Retinal pigment epithelial cell (primary cell): Measurements from ENCODE around the gene SPEF1.
A peak's percentile ranks its signal among the peaks of the same experiment; 100 is the strongest.

Experiments
- DNase-seq: peaks from one replicate; pipeline ENCODE4 v3.0.0-alpha.2; 2010; ENCODE audit warnings: low read depth
- H3K4me3 ChIP-seq: 2 replicates; pipeline ENCODE4 v1.5.1; 2011; ENCODE audit warnings: mild to moderate bottlenecking, low read length, control low read depth, moderate library complexity
- TF ChIP-seq, protein P1 (sequence below): conservative IDR thresholded peaks from 2 replicates; pipeline ENCODE4 v1.5.1; 2011; ENCODE audit warnings: low read depth, low read length, control low read depth, inconsistent platforms

SPEF1 gene

DNA sequence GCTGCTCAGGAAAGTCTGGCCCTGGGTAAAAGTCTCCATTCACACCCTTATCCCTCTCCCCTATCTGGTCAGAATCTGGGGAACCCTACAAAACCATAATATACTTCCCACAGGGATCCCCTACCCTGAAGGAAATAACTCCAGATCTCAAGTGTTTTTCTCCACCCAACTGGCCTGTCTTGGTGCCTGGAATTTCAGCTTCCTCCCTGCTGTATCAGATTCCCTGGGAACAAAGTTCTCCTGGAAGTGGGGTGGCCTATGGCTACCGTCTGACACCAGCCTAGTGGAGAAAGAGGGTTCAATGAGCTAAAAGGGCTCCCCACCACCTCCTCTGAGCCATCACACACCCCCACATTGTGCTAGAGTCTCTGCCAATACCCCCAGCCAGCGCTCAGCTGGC, 33.8 kb downstream of the SPEF1 start:
- no peak for DNase-seq
- TF ChIP-seq, protein P1, sequence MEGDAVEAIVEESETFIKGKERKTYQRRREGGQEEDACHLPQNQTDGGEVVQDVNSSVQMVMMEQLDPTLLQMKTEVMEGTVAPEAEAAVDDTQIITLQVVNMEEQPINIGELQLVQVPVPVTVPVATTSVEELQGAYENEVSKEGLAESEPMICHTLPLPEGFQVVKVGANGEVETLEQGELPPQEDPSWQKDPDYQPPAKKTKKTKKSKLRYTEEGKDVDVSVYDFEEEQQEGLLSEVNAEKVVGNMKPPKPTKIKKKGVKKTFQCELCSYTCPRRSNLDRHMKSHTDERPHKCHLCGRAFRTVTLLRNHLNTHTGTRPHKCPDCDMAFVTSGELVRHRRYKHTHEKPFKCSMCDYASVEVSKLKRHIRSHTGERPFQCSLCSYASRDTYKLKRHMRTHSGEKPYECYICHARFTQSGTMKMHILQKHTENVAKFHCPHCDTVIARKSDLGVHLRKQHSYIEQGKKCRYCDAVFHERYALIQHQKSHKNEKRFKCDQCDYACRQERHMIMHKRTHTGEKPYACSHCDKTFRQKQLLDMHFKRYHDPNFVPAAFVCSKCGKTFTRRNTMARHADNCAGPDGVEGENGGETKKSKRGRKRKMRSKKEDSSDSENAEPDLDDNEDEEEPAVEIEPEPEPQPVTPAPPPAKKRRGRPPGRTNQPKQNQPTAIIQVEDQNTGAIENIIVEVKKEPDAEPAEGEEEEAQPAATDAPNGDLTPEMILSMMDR: no peak
- no peak overlapping the region for H3K4me3 ChIP-seq

DNA sequence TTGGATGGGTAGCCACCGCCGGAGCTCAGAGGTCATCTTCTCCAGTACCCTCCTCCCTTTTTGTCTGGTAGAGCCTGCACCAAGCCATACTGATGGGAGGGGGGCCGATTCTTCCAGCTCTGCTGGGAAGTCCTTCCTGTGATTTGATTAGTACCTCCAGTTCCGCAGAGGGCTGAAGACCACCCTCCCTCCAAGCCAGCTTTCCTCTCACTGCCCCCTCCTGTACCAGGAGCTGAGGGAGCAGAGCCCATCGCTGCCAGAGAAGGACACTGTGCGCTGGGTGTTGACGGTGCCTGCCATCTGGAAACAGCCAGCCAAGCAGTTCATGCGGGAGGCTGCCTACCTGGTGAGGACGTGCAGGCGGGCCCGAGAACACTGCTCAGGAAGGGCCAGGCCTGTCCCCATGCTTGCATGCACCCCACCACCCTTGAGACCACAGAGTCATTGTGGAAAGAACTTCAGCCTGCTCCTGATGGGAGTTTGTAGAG, 35.5 kb downstream of the SPEF1 start:
- TF ChIP-seq, protein P1: no peak
- no peak overlapping the region for H3K4me3 ChIP-seq
- no peak for DNase-seq

GRCh38 chr20:3744806-3745685, 36.2 kb downstream of the SPEF1 start:
- TF ChIP-seq, protein P1: no peak
- peak overlapping the region; percentile 2 for H3K4me3 ChIP-seq
- peak; percentile 12 for DNase-seq

DNA sequence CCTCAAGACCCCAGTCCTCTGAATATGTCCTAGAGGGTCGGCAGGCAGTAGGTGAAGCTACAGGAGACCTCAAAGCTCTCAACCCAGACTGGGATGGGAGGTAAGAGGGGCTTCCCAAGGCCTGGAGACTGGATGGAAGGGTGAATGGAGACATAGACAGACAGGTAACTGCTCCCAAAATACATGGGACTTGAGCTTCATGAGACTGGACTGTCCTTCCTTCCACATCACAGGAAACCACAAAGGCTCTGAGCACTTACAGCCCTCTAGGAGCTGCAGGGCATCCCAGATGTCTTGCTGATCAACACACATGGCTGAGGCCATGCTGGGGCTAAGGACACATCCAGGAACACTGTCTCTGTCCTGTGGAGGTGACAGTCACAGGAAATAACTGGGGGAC, 37.2 kb downstream of the SPEF1 start:
- TF ChIP-seq, protein P1: no peak
- H3K4me3 ChIP-seq: no peak overlapping the region
- no peak for DNase-seq

DNA sequence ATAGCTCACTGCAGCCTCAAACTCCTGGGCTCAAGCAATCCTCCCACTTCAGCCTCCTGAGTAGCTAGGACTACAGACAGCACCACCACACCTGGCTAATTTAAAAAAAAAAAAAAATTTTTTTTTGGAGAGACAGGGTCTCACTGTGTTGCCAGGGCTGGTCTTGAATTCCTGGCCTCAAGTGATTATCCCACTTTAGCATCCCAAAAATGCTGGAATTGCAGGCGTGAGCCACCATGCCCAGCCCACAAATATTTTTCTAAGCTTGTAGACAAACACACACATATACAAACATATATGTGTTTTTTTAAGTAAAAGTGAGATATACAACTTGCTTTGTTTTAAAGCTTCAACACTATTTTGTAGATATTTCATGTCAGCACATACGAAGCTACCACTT, 38.0 kb downstream of the SPEF1 start:
- H3K4me3 ChIP-seq: no peak overlapping the region
- TF ChIP-seq, protein P1: no peak
- no peak for DNase-seq

- TF ChIP-seq, protein P1: no peak
- H3K4me3 ChIP-seq: no peak overlapping the region
- DNase-seq: no peak
Observed at GRCh38 chr20:3741836-3742458, 39.3 kb downstream of the SPEF1 start.
